Stimulated activated CD4-positive, alpha-beta T cell treated with anti-CD3 and anti-CD28 coated beads, Interleukin-4, amount 100 ng/mL, for 1 hour (primary cell): ENCODE data around the gene PRR19.
"Not testable (repeated sequence)": the region's sequence is repeated elsewhere in the genome, so short reads cannot be mapped to it uniquely, and the experiment has no call there.

ENCODE experiments used
- DNase-seq: peaks from one replicate; pipeline ENCODE4 v3.0.0-alpha.2; 2020

The PRR19 gene

DNA sequence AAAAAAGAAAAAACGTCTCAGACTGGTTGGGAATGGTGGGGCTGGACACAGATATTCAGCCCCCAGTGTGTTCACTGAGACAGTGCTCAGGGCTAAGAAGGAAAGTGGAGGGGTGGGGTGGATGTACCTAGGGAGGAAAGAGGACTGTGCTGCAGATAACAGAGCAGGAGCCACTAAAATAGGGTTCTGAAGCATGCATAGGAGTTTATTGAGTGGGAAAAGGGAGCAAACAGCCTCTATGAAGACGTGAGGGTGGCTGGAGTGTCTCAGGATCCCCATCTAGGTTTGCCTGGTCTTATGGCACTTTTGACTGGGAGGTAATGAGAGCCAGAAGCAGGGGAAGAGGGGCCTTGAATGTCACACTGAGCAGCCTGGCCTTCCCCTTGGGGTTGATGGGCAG is 26.9 kb downstream of the PRR19 start:
- no peak for DNase-seq

DNA sequence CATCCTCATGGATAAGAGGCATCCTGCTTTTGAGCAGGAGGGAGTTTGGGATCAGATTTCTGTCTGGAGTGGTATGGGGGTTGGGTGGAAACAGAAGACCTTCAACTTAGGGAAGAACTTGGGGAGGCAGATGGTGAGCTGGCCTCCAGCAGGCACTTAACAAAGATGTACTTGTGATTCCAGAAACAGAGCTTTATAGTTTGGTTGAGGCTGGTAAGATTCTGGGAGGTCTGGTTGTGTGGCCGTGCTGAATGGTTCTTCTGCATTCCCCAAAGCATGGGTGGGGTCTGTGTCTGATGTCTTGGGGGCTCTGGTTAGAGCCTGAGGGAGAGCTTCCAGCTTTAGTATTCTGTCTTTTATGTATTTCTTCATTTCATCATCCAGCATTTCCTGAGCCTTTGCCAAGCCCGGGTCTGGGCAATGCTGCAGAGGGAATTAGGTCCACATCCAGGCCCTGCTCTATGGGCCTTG is 28.3 kb downstream of the PRR19 start:
- no peak for DNase-seq

- not testable (repeated sequence) for DNase-seq
These were observed 29.4 kb downstream of the PRR19 start for GRCh38 chr19:42331333-42331732.

GRCh38 chr19:42332059-42332458 is 30.1 kb downstream of the PRR19 start:
- no peak for DNase-seq

DNA sequence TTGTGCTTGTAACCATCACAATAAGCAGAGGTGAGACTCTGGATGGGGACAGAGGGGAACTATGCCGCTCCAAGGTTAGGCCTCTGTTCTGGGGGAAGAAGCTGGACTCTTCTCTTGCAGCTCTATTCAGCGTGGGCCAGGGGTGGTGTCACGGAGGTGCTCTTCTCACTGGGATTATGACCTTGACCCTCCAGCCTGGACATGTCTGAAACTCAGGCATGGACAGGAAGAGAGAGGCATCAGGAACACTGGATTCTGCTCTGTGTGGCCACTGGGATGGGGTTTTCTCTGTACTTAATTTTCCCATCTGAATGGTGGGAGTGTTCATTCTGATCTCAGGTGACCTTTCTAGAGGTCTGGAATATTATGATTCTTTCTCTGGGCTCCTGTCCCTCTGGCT is 31.1 kb downstream of the PRR19 start:
- no peak for DNase-seq

- DNase-seq = no peak
These were observed 32.2 kb downstream of the PRR19 start for GRCh38 chr19:42333975-42334696.

DNA sequence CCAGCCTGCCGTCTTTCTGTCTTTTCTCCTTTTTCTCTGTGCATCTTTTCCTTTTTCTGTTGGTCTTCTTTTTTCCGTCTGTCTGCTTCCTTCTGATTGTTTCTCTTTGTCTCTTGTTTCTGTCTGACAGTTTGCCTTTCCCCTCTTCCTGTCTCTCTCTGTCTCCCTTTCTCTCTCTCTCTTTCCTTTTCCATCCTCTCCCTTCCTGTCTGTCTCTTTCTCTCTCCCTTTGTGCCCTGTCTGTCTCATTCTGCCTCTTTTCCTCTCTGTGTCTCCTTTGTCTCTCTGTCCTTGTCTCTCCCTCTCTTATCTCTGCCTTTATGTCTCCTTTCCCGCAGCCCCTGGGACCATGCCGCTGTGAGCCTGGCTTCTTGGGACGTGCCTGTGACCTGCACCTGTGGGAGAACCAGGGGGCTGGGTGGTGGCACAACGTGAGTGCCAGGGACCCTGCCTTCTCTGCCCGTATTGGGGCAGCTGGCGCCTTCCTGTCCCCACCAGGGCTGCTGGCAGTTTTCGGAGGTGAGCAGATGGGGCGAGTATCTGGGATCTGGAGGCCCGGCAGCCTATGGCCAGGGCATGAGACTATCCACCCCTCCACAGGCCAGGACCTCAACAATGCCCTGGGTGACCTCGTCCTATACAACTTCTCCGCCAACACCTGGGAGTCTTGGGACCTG is 32.9 kb downstream of the PRR19 start:
- no peak for DNase-seq

DNA sequence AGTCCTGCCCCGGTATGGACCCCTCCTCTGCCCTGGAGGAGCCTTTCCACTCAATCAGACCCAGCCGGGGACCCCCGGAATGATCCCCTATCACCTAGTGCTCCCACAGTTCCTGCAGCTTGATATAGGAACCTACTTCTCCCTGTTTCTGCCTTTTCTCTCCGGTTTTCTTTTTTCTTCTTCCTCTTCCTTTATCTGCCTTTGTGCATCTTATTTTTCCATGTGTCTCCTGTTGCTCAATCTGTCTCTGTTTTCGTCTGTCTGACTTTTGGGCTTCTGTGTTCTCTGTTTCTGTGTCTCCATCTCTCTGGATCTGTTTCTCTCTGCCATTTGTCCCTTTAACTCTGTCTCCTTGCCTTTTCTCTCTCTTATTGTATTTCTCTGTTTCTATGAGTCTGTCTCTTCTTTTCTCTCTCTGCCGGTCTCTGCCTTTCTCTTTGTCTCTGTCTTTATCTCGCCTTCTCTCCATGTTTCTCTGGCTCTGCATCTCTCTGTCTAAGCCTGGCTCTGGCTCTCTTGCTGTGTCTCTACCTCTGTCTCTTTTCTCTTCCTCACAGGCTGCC is 33.5 kb downstream of the PRR19 start:
- DNase-seq = no peak

- DNase-seq = no peak
These were observed 34.0 kb downstream of the PRR19 start for GRCh38 chr19:42335971-42336370.

DNA sequence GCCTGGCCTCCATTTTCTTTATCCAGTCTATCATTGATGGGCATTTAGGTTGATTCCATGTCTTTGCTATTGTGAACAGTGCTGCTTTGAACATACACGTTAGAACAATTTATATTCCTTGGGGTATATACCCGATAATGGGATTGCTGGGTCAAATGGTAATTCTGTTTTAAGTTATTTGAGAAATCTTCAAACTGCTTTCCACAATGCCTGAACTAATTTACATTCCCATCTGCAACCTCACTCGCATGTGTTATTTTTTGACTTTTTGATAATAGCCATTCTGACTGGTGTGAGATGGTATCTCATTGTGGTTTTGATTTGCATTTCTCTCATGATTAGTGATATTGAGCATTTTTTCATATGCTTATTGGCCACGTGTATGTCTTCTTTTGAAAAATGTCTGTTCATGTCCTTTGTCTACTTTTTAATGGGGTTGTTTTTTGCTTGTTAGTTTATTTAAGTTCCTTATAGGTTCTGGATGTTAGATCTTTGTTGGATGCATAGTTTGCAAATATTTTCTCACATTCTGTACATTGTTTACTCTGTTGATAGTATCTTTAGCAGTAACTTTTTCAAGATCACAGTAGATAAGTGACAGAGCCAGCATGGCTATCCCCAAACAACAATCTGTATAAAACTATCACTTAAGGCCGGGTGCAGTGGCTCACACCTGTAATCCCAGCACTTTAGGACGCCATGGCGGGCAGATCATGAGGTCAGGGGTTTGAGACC is 37.4 kb downstream of the PRR19 start:
- not testable (repeated sequence) for DNase-seq

DNA sequence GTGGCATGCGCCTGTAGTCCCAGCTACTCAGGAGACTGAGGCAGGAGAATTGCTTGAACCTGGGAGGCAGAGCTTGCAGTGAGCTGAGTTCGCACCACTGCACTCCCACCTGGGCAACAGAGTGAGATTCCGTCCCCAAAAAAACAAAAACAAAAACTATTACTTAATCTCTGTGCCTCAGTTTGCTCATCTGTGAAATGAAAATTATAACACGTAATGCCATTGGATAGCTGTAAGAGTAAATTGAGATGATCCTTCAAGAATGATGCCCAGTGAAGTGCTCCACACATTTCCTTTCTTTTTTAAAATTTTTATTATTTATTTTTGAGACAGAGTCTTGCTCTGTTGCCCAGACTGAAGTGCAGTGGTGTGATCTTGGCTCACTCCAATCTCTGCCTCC is 38.0 kb downstream of the PRR19 start:
- not testable (repeated sequence) for DNase-seq

- no peak for DNase-seq
These were observed 41.6 kb downstream of the PRR19 start for GRCh38 chr19:42343344-42344110.

- no peak for DNase-seq
These were observed 42.5 kb downstream of the PRR19 start for GRCh38 chr19:42344336-42344893.

DNA sequence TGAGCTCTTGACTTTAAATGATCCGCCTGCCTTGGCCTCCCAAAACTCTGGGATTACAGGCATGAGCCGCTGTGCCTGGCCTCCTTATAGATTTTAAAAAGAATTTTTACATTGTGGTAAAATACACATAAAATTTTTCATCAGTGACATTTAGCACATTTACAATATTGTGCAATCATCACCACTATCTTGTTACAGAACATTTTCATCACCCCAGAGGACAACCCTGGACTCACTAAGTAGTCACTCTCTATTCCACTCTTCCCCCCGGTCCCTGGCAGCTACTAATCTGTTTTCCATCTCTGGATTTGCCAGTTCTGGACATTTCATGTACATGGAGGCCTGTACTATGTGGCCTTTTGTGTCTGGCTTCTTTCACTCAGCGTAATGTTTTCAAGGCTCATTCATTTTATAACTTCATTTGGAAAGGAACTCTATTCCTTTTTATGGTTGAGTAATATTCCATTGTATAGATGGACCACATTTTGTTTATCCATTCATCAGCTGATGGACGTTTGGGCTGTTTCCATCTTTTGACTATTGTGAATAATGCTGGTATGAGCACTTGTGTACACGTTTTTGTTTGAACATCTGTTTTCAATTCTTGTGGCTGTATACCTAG is 43.4 kb downstream of the PRR19 start:
- no peak for DNase-seq

- no peak for DNase-seq
These were observed 46.3 kb downstream of the PRR19 start for GRCh38 chr19:42348211-42348610.

GRCh38 chr19:42349378-42350107 is 47.6 kb downstream of the PRR19 start:
- no peak for DNase-seq

DNA sequence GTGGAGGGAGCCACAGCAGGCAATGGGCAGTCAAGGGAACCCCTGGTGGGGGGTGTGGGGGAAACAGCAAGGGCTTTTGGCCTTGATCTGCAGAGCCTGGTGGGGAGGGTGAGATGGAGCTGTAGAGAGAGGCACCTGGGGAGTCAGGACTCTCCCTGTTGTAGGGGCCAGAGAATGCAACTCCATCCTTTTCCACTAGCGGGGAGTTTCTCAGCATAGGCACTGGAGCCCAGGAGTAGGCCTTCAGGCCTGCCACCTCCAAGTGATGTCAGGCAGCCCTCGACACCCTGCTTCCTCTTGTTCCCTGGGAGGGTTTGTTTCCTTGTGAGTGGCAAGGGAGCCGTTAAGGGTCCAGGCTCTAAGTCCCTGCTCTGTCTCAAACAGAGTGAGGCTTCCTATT is 48.5 kb downstream of the PRR19 start:
- DNase-seq = no peak

- no peak for DNase-seq
These were observed 49.3 kb downstream of the PRR19 start for GRCh38 chr19:42351079-42351735.

- no peak for DNase-seq
These were observed 50.6 kb downstream of the PRR19 start for GRCh38 chr19:42352301-42353259.
